HG02571 (cell line): Measurements from ENCODE around the gene GHRHR.
A peak's percentile ranks its signal among the peaks of the same experiment; 100 is the strongest.

Source experiments
- ATAC-seq: cut with Tn5 transposase; IDR thresholded peaks from one replicate; pipeline ENCODE4 v1.9.1; 2021; ENCODE audit warnings: mild to moderate bottlenecking, moderate library complexity; ENCODE audit not compliant: unreplicated experiment

Gene GHRHR

DNA sequence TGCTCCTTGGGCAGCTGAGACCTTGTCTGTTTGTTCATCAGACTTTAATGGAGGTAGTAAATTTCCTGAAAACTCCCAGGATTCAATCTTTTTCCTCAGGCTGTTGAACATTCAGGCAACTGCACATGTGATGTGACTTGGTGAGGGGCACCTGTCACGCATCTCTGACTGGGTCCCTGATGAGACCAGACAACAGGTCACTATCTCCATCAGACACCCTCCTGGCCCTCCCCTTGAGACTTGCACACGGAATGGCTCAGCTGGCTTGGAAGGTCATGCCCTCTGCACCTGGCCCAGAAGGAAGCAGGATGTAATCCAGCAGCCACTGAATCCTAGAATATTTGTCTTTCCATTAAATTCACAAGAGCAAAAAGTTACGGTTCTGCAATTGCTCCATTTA, 36.2 kb upstream of the GHRHR start:
- ATAC-seq, result no peak

DNA sequence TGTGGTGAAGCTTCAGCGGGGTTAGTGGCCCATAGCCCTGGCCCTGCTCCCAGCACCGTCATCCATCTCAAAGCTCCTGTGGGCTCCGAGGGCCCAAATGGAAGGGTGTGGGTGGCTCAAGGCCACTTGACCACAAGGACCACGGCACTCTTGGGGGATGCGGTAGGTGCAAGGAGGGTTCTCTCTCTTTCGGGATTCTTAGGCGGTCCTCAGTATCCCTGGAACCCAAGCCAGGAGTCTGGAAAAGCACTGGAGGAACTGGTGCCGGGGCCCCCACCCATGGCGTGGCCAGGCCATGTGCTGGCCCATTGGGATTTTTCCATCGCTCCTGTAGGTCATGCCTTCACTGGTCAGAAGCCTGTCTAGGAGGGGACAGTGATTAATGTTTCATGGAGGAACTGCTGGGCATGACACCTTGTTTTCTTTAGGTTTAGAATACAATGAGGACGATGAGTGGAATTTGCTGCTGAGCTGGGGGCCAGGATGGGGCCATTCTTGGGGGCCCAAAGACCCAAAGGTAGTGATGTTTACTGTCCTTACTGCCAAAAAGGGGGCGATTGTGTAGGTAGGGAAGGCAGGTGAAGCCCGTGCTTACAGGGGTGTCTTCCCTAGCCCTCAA, 35.4 kb upstream of the GHRHR start:
- no peak for ATAC-seq

DNA sequence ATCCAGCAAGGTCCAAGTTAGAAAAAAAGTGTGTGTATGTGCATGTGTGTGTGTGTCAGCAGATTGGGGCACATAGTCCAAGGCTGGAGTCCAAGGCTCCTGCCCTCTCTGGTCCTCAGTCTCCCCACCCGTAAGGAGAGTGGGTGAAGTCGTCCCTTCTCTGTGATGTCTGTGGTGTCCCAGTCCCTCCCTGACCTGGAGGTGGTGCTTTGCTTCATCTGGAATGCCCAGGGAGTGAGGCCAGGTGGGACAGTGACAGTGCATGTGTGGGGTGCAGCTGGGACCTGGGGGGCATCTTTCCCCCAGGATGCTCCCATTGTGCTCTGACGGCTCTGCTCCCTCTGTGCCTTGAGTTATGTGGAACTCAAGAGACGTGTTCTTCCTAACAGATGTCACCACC, 34.1 kb upstream of the GHRHR start:
- no peak for ATAC-seq

DNA sequence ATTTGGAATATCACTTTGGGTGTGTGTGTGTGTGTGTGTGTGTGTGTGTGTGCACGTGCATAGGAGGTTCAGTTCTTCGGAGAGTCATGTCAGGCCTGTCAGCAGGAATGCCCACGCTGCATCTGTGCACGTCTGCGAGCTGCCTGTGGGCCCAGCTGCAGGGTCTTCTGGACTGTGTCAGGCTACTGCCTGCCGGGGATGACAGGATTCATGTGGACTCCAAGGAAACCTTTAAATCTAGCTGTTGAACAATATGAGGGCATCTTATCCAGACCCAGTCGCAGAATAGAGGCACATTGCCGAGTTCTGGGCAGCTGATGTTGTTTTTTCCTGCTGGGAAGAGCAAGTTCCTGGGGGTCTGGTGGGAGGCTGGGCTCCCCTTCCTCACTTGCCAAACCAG, 33.1 kb upstream of the GHRHR start:
- ATAC-seq, result no peak

DNA sequence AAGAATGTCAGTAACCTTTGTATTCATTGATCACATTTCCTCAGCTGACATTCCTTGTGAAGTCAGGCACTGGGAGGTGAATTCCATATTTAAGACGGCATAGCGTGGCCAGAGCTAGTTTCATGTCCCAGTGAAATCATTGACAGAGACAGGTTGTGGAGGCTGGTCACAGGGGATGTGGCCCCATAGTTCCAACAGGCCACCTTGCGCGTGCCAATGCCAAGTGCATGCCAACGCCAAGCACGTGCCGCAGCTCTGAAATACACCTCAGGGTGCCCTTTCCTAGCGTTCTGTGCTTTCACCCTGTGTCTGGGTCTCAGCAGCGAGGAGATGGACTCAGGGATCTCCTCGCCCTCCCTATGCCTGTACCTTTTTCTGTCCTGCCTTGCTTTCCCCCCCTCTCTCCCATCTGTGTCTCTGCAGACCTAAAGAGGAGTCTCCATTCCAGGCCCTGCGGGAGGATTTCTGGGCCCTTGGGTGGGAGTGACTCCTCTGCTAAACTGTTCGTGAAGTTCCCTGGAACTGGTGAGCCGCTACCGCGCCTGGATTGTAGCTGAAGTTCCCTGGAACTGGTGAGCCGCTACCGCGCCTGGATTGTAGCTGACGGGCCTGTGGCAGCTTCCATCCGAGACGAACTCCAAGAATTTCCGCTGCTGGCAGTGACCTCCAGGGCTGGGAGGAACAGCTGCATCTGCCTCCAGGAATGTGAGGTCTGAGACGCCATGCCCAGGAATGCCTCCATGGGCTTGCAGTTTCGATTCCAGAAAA, 32.4 kb upstream of the GHRHR start:
- ATAC-seq, result no peak

DNA sequence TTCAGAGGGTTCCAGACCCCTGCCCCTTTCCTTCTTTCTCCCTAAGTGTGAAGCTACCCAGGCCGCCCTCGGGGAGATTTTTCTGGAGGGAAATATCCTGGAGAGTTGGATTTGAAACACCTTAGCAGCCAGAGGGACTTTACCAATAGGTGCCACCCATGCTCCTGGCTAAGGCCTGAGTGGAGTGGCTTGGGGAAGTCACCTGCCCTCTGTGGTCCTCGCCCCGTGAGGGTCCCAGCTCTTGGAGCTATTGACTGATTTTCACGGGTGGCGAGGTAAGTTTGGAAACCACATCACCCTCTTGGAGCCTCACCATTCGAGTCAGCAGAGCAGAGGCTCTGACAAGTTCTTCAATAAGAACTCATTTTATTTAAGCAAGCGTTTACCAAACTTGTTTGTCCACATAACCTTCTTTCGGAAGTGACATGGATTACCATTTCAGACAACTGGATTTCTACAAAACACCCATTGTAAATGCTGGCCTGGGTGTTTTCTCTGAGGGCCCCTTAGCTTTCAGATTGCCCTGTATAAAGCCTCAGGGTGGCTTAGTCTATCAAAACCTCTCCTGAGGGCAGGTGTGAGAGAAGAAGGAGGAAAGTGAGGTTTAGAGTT, 31.7 kb upstream of the GHRHR start:
- ATAC-seq, result no peak

DNA sequence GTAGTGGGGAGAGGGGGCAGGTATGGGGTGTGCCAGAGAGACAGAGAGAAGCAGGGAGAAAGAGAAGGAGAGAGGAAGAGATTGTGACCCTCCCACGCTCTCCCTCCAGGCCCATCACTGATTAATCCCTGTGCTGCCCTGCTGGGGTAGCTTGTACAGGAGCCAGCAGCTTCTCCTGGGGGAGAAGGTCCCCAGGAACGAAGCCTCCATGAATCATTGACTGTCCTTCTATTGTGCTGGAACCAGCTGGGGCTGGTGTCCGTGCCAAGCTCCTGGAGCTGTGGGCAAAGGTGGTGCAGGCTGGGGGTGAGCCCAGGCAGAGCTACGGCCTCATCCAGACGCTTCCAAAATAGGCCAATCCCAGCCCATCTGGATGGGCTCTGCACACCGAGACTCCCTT, 31.2 kb upstream of the GHRHR start:
- no peak for ATAC-seq

DNA sequence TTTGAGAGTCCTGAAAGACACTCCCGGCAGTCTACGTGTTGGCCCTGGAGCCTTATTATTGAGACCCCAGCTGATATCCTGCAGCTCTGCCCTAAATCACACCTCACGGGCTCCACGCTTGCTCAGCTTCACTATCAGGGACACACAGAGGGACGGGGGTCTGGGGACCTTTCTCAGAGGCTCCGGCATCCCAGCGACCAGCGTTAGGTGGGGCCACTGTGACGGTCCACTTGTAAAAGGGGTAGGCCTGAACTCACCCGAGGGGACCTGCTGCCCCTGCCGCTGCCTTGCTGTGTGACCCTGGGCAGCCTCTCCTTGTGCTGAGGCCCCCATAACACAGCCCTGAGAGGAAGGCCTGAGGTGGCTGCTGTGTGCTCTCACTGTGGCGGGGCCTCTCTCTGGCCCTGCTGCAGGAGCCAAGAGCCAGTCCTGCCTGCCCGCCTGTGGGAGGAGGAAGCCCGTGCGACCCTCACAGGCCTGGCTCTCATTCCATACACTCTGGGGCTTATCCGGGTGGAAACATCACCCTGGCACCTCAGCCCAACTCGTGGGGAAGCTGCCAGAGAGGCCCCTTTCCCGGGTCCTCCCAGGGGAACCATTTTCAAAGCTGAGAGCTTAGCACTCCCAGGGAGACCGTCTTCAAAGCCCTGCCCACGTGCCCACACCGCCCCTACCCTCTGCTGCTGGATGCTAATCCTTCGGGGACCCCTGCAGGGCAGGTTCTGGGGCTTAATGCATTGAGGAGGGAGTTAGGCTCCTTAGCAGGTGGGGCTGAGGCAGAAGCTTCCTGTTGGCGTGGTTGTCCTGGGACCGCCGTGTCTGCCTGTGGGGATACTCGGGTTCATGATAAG, 30.4 kb upstream of the GHRHR start:
- no peak for ATAC-seq

DNA sequence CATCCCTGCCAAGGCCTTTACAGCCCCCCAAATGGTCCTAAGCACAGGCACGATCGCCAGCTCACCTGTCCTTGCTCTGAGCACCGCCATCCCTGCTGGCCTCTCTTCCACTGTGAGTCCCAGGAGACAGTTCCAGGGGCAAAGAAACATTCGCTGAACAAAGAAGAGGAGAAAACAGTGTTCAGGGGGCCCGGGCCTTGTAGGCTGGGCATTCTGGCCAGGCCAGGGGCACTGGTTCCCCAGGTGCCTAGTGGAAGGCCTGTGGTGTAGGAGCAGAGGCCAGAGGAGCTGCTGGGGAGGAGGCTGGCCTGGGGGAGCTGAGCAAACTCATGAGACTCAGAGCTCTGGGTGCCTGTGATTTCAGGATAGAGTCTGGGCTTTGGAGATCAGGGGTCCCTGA, 29.5 kb upstream of the GHRHR start:
- no peak for ATAC-seq

DNA sequence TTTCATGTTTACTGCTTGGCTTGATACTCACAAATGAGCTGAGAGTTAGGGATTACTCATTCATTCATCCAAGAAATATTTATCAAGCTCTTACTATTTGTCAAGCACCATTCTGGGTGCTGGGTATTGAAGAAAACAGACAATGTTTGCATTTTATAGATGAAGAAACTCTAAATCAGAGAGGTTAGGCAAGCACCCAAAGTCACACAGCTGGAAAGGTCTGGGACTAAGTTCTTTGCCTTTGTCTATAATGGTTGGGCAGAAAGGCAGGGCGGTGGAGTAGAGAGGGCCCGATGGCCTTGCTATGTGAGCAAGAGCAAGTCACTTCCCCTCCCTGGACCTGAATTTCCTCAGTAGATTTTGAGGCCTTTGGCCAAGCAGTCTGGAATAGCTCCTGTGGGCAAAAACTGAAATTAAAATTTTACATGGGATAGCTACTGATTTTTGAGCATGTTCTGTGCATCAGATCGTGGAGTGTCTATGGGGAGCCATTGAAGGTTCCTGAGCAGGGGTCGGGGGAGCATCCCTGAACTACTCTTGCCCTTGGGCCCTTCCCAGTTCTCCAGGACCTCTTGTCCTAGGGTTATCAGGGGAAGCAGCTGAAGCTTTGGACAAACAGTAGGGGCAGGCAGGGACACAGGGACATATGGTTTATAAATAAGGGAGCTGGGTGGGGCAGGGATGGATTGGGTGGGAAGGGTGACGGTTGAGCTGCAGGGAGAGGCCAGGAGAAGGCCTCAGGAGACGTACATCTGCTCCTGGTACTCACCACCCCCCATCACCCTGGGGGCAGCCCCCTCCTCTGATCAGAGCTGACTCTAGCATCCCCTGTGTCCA, 28.8 kb upstream of the GHRHR start:
- ATAC-seq, result no peak

DNA sequence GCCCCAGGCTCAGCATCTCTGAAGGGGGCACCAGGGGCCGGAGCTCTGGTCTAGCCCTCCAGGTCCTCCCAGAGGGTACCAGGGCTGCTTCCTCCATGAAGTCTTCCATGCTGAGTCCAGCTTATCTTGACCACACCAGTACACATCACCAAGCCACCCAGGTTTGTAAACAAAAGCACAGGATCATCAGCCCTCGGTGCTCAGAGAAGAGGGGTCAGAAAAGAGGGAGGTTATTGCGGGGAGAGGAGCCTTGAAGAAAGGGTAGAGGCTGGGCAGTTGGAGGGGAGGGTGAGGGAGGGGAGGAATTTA, 28.2 kb upstream of the GHRHR start:
- ATAC-seq, result no peak

DNA sequence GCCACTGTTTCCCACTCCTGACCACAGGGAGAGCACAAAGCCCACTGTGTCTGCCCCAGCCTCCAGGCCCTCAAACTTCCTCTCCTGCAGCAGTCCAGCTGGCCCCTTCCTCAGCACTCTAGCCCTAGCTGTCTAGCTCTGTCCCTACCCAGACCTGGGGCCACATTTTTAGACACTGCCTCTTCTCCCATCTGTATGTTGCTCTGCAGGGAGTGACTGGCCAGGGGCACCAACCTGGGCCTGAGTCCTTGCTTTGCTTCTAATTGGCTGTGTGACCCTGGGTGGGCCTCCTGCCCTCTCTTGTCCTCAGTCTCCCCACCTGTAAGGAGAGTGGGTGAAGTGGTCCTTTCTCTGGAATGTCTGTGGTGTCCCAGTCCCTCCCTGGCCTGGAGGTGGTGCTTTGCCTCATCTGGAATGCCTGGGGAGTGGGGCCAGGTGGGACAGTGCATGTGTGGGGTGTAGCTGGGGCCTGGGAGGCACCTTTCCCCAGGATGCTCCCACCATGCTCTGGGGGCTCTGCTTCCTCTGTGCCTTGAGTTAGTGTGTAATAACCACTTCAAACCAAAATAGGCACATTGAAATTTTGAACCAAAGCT, 27.0 kb upstream of the GHRHR start:
- ATAC-seq, result no peak

DNA sequence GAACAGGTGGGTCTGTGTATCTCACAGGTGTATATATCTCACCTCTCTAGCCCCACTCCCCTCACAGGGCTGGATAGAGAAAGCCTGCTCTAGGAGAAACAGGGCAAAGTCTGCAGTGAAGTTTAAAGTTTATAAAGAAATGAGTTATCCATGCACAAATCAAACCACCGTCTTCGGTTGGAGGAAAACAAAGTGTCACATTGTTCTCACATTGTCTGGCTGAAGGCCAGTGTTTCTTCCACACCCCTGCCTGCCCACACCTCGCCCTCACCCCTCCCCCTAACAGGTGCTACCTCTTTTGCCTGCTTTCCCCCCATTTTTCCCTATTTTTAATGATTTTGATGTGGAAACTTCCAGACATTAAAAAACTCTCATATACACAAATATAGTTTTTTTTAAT, 26.3 kb upstream of the GHRHR start:
- ATAC-seq, result no peak

DNA sequence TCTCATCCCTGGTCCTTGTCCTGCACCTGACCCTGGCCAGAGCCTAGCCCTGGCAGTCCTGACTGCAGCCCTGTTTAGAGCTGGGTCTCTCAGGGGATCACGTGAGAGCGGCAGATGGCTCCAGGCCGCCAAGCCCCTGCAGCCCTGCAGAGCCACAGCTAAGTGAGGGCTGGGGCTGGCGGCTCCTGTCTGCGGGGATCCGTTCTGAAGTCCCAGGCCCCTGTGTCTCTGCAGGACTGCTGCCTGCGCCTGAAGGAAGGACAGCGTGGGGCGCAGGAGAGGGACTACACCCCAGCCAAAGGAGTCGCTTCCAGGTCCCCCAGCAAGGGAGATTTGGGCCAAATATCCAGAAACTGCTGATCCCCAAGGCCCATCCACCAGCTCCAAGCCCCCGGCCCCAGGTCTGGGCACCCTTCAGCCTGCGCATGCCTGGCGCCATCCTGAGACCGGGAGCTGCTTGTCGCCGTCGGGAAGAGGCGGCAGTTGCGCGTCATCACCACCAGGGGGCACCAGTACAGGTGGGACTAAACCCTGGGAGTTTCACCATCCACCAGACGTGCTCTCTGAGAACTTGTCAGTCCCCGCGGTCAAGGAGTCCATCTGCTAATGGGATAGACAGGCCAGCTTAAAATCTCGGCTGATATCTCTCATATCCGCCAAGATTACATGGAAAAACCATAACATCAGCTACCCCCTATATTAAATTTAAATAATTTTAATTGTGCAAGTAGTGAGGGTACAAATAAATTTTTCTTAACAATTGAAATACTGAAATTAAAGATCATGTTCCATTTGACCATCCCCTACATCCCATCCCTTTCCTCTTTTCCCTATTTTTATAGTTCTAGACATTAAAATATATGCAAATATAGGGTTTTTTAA, 25.1 kb upstream of the GHRHR start:
- peak; percentile 82 for ATAC-seq

DNA sequence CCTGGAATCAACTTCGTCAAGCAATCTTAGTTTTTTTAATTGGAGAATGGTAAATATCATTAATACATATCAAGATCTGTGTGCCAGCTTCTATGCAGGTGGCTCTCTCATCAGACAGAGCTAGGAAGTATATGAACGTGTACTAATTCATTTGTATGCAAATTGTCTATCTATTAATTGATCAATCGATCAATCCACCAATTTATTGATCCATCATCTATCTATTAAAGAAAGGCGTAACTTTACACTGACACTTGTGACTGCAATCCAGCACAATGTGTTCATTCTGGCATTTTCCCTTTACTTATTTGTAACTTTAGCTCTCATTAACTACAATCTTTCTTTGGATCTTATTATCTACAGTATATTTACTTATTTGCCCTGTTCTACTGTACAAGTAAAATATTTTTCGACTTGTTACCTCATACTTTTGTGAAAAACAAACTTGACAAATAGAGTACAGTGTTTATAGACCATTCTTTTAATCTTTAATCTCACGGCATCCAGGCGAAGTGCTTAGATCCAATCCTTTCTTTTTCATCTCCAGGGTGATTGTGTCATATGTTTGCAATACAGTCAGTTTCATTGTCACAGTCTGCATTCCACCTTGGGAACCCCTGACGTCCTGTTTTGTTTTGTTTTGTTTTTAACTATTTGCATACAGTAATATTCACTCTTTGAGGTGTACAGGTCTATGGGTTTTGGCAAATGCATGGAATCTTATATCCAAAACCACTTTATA, 22.0 kb upstream of the GHRHR start:
- no peak for ATAC-seq

DNA sequence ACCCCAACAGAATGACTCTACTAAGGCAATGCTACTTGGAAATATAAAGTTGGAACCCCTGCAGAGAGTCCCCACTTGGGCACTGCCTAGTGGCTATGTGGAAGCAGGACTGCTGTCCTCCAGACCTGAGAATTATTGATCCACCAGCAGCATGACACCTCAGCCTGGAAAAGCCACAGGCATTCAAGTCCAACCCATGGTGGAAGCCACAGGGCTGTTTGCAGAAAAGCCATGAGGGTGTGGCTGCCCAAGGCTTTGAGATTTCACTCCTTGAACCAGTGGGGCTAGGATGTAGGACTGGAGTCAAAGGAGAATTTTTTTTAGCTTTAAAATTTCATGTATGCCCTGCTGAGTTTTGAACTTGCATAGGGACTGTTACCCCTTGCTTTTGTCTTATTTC, 13.6 kb upstream of the GHRHR start:
- no peak for ATAC-seq

DNA sequence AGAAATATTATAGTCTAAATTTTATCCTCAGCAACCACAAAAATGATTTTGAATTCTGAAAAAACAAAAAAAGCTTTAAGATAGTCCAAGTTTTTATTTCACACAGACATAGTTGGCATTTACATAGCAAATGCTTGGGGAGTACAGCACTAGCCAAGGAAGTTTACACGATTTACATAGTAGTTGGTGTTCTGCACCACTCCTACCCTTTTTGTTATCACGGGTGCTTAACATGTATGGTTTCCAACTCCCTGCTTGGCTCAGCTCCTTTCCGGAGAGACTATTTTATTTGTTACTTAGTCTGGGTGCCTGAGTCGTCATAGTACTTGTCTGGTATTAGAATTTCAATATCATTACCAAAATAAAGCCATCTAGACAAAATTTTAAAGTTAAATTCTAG, 8.8 kb upstream of the GHRHR start:
- no peak for ATAC-seq

DNA sequence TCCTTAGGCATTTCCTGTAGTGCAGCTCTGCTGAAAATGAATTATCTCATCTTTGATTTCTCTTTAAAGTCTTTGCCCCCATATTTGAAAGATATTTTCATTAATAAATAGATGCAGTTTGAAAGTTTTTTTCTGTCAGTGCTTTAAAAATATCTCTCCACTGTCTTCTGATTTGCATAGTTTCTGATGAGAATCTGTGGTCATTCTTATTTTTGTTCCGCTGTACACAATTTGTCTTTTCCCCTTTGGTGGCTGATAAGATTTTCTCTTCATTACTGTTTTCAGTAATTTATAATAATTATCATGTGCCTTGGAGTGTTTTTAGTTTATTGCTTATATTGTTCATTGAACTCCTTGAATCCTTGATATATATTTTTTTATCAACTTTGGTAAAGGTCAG, 7.0 kb upstream of the GHRHR start:
- ATAC-seq, result no peak

DNA sequence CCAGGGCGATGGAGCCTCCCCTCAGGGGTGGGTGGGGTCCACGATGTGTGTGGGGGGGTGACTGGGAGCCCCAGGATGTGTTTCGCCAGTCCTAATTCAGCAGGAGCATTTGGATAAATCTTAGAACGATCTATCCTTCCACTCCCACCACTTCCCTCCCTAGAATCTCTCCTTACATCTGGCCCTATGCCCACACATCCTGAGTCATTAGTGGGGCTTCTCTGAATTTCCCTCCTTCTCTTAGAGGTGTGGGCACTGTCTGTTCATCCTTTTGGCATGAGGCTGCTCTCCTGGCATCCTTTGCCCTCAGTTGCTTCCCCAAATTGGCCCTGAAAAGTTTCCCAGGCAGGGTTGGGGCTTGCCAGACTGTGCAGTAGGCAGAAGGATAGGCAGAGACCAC, 1.6 kb downstream of the GHRHR start:
- no peak for ATAC-seq
